D721Med (cell line): ENCODE measurements around the gene CCDC93.
A peak's percentile ranks its signal among the peaks of the same experiment; 100 is the strongest.

ENCODE experiments used
- DNase-seq: peaks from one replicate; pipeline ENCODE4 v3.0.0; 2011; ENCODE audit warnings: low spot score; ENCODE audit not compliant: insufficient read length
- FAIRE-seq: peaks from 2 replicates; lab custom pipeline; 2011; peaks lifted over from hg19 to GRCh38; lab: Jason Lieb, UNC
- TF ChIP-seq, protein P1 (sequence below): IDR thresholded peaks from 2 replicates; pipeline ENCODE4 v1.5.1; 2012; ENCODE audit warnings: mild to moderate bottlenecking, control low read depth; ENCODE audit not compliant: insufficient read depth; ENCODE audit errors: missing control alignments

The CCDC93 gene

DNA sequence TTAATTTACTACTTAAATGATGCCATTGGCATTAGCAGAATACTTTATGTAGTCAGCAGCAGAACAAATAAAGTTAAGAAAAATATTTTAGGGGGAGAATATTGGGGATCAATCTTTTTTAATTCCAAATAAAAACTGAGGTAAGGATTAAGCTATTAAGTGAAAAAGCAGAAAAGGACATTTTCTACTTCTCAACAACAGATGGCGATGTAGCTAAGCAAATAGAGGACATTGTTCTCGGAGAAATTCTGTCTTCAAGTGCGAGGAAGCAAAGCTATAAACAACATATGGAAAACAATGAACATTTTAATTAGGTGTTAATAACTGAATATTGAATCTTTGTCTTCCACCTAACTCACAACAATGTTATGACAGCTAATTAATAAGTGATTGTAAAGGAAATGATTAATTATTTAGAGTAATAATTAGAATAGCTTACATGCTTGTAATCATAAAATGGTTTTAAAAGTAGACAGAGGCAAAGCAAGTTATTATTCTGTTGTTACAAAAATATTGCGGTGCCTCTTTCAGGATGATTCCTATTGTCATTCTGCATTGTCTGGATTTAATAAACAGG lies 32.9 kb upstream of the CCDC93 start:
- peak; percentile 95 for FAIRE-seq
- TF ChIP-seq, protein P1, sequence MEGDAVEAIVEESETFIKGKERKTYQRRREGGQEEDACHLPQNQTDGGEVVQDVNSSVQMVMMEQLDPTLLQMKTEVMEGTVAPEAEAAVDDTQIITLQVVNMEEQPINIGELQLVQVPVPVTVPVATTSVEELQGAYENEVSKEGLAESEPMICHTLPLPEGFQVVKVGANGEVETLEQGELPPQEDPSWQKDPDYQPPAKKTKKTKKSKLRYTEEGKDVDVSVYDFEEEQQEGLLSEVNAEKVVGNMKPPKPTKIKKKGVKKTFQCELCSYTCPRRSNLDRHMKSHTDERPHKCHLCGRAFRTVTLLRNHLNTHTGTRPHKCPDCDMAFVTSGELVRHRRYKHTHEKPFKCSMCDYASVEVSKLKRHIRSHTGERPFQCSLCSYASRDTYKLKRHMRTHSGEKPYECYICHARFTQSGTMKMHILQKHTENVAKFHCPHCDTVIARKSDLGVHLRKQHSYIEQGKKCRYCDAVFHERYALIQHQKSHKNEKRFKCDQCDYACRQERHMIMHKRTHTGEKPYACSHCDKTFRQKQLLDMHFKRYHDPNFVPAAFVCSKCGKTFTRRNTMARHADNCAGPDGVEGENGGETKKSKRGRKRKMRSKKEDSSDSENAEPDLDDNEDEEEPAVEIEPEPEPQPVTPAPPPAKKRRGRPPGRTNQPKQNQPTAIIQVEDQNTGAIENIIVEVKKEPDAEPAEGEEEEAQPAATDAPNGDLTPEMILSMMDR, result peak; percentile 74
- peak; percentile 13 for DNase-seq

- DNase-seq, result no peak
- no peak for FAIRE-seq
- TF ChIP-seq, protein P1, result no peak
Observed at GRCh38 chr2:118045286-118045685, 31.4 kb upstream of the CCDC93 start.

- TF ChIP-seq, protein P1, result no peak
- DNase-seq, result no peak
- FAIRE-seq, result no peak
Observed at GRCh38 chr2:118044854-118045253, 31.0 kb upstream of the CCDC93 start.

- FAIRE-seq, result no peak
- no peak for DNase-seq
- TF ChIP-seq, protein P1, result no peak
Observed at GRCh38 chr2:118044103-118044716, 30.3 kb upstream of the CCDC93 start.

DNA sequence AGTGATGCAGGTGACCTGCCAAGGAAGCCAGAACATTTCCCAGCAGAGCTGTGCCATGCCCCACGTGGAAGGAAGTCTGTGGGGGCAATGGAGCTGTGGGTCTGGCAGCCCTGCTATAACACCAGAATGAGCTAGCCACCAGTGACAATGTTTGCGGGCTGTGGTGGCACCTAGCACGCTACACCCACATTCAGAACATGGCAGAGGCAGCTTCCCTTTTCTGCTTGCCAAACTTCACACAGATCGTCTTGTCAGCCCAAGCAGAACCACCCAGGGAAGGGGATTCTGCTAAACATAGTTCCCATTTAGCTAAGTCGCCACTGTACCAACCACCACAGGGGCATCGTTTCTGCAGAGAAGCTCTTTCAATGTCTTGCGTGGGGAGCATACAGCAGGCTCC lies 27.0 kb upstream of the CCDC93 start:
- no peak for DNase-seq
- TF ChIP-seq, protein P1, result no peak

GRCh38 chr2:118032169-118033013 lies 18.5 kb upstream of the CCDC93 start:
- peak; percentile 6 for FAIRE-seq
- DNase-seq, result no peak
- TF ChIP-seq, protein P1, result peak; percentile 71

More for the DNA sequence above, 27.0 kb upstream of the CCDC93 start:
- no peak for FAIRE-seq
